NCI-H460 (cell line): Measurements from ENCODE around the gene LANCL2. TPM values are rescaled to one million over a fixed set of nuclear protein-coding genes. Genes with fewer than 3 reads are reported as not detected.
"Not testable (repeated sequence)": the region's sequence is repeated elsewhere in the genome, so short reads cannot be mapped to it uniquely, and the experiment has no call there.

ENCODE experiments used
- DNase-seq: peaks from one replicate; pipeline ENCODE4 v3.0.0-alpha.2; 2016; ENCODE audit warnings: low read depth; ENCODE audit errors: extremely low read depth
- total RNA-seq: library from RNA; depleted of rRNA; stranded (reverse); fragments of >200 nt; shearing (Covaris generic); gene quantifications from 2 replicates; pipeline ENCODE4 v1.2.3, GENCODE V29; 2014

The LANCL2 gene
- total RNA-seq, 1 experiment from 2014 or later, result 4.6 TPM

- no peak for DNase-seq
These were observed 100.6 kb downstream of the LANCL2 start for GRCh38 chr7:55465691-55466090.

- no peak for DNase-seq
These were observed 102.0 kb downstream of the LANCL2 start for GRCh38 chr7:55467047-55467593.

- no peak for DNase-seq
These were observed 103.4 kb downstream of the LANCL2 start for GRCh38 chr7:55468495-55468894.

GRCh38 chr7:55469271-55469681, 104.1 kb downstream of the LANCL2 start:
- DNase-seq, result no peak

- DNase-seq, result no peak
These were observed 104.6 kb downstream of the LANCL2 start for GRCh38 chr7:55469721-55470120.

- DNase-seq, result no peak
These were observed 105.1 kb downstream of the LANCL2 start for GRCh38 chr7:55470261-55470660.

- not testable (repeated sequence) for DNase-seq
These were observed 106.5 kb downstream of the LANCL2 start for GRCh38 chr7:55471594-55471993.

DNA sequence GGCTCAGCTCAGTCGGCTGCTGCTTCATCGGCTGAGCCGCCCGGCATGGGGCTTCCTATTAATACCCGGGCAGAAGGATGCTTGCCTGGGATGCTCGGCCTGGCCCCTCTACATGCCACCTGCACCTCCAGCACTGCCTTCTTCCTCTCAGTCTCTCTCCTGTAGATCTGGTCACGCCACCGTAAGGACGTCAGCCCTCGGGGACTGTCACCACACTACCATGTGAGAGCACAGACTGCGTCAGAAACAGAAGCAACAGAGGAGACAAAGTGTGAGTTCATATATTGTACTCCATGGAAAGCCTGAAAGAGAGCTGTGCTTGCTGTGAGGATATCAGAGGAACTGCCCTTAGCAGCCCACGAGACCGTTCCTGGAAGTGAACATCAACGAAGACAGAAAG, 107.3 kb downstream of the LANCL2 start:
- not testable (repeated sequence) for DNase-seq

- DNase-seq, result no peak
These were observed 108.0 kb downstream of the LANCL2 start for GRCh38 chr7:55472928-55473725.

DNA sequence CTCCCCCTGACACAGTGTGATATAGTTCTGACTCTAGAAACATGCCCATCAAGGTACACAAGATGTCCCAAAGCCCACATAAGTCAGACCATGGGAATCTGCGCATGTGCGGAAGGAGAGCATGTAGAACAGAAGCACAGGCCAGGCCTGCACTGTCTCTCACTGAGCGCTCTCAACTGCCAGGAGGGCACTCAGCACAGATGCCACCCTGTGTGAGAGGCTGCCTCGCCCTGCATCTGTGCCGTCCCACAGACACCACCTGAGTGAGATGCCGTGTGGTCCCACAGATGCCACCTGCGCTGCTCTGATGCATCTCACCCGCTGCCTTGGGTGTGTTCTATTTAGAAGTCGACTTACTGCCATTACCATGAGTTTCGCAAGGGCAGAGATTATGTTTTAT, 108.8 kb downstream of the LANCL2 start:
- no peak for DNase-seq

DNA sequence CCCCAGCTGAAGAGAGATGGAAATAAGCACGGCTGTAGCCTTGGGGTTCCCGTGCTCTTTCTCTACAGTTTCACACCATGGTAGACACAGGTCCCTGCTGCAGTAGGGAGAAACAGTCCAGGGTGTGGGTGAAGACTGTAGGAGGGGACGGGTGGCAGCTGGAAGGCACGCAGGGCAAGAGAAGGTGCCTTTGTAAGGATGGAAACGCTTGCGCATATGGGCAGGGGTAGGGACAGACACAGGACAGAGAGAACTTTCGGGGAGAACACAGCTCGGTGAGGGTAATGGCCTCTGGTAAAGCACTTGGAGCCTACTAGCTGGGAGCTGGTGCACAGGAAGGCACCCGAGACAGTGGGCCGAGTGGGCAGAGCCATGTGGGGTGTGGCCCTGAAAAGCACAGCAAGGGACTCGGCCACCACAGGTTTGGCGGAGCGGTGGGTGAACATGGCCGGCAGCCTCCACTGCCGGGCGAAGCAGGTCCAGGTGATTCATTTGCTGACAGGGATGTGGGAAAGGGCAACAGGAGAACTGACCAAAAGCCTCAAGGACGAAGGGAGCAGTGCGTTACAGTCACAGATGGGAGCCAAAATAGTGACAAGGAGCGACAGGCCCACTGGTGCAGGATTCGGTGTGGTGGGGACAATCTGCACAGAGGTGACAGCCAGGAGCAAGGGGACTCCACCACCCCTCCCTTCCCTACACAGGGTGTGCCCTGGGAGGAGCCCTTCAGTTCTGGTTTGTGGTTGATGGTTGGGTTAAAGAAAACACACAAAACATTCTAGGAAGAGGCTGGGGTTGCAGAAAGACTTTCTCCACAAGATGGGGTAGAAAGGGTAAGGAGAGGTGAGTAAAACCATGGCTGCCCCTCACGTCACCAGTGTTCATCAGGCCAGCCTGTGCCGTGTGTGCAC, 110.1 kb downstream of the LANCL2 start:
- DNase-seq, result no peak

- DNase-seq, result no peak
These were observed 111.0 kb downstream of the LANCL2 start for GRCh38 chr7:55475855-55476803.

- no peak for DNase-seq
These were observed 112.0 kb downstream of the LANCL2 start for GRCh38 chr7:55476852-55477780.

- no peak for DNase-seq
These were observed 112.7 kb downstream of the LANCL2 start for GRCh38 chr7:55477781-55478374.

DNA sequence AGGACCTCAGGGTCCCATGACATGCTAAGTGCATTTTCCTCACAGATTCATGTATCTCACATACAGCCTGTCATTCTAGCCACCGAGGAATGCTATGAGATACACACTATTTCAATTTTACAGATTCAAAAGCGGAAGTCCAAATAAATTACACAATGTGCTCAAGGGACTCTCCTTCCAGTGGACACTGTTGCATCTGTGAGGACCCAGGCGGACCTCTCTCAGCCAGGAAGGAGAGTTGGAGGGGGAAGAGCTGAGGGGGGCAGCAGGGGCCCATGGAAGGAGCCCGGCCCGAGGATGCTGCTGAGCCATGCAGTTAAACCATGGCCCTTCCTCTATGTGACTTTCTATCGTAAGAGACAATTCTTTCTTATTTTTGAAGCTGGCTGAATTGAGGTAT, 113.6 kb downstream of the LANCL2 start:
- no peak for DNase-seq

DNA sequence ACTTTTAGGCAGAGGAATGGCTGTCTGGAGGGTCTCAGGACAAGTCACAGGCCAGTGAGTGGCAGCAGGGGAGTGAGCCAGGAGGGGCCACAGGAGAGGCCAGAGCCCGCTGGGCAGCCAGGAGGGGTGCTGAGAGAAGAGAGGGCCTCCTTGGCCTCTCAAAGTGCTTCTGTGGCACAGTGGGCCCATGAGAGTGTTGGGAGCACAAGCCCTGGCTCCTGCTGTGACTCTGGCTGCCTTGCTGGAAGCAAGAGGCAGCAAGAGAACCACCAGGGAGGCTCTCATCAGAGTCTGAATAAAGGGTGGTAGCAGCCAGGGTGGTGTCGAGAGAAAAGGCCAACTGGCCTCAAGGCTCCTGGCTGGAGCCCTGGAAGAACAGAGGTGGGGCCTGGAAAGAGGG, 116.0 kb downstream of the LANCL2 start:
- no peak for DNase-seq

GRCh38 chr7:55483046-55483445, 117.9 kb downstream of the LANCL2 start:
- no peak for DNase-seq
